Measurements from ENCODE around the gene ARSI.

ARSI gene

GRCh38 chr5:150305557-150305956 is 2.9 kb upstream of the ARSI start:
- no peak for DNase-seq

DNA sequence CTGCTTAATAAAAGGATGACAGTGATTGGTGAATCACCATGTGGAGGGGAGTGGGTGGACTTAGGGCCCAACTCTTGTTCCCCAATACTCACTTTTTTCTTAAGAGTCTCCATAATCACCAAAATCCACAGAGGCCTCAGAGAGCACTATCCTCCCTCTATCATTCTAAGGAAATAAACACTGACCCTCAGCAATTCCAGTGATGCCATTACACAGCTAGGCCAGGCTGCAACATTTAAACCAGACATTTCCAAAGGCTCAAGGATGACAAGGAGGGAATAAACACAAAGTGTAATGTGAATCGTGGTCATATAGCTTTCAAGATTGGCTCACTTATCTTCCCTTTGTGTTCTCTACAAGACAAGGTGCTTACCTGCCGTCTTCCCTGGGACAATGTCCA is 2.4 kb upstream of the ARSI start:
- DNase-seq, result no peak

DNA sequence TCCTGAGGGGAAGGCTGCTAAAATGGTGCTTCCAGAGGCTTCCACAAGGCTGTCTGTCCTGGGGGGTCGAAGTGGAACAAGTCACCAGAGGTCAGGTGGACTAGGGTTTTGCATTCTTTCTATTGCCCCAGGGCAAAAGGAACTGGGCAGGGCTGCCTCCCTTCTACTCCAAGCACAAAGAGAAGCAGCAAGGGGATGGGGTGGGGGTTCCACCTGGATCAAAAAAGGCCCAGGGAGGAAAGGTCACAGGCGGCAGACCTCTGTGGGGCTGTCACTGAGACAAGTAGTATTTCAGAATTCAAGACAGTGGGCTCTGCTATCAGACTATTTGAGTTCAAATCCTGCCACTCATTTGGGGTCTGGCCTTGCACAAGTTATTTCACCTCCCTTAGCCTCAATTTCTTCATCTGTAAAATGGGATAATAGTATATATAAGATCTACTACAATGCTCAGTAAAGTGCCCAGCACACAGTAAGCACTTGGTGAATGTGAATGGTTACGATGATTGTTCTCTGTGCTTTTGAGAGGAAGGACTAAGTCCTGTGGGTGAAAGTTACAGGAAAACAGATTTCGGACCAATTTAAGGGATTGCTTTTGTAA is 1.9 kb upstream of the ARSI start:
- no peak for DNase-seq

DNA sequence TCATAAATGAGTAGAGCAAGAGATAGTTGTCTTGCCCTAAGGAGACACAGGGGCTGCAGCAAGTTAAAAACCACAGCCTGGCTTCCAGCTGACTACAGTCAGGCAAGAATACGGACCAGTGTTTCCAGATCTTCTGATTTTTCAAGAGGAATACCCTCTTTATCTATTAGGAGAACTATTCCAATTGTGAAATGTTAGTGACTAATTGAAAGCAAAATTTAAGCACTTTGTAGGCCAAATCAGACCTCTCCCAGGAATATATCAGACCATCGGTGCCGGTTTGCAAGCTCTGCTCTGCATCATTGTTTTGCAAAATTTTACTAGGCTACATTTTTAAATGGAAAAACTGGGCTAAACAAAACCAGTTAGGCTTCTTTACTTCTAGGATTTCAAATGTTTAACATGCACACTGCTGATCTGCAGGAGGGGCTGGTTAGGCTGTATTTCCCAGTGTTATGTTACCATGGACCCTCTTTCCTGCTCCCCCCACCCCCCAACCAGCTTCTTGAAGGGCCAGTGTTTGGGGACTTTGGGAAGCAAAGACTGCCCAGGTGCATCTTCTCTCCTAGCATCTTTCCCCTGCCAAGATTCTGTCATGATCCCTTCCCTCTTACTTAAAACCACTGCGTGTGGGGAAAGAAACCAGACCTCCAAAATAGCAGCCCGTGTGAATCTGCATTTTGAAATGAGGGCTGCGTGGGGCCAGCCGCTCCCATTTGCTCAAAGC is 1.1 kb upstream of the ARSI start:
- no peak for DNase-seq

DNA sequence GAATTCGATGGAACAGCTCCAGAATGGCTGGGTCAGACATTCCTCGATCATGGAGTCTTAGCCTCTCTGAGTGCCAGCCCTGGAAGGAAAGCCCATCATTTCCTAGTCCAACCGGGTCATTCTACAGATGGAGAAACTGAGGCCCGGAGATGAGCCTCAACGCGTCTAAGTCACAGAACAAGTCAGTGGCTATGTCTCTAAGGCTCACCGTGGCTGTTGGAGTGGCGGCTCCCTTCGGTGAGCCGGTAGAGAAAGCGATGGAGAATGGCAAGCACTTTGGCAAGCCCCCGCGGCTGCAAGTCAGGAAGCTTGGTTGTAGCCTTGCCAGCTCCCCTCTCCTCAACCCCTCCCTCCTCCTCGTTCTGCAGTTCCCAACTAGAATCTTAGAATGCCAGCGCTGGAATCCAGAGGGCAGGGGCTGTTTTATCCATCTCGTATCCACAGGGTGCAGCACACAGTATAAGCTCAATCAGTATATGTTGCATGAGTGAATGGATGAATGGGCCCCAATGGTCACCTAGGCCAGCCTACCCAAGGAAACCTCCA is 438 bp upstream of the ARSI start:
- no peak for DNase-seq

- DNase-seq, result no peak
These were observed 804 bp downstream of the ARSI start for GRCh38 chr5:150301901-150302300.

DNA sequence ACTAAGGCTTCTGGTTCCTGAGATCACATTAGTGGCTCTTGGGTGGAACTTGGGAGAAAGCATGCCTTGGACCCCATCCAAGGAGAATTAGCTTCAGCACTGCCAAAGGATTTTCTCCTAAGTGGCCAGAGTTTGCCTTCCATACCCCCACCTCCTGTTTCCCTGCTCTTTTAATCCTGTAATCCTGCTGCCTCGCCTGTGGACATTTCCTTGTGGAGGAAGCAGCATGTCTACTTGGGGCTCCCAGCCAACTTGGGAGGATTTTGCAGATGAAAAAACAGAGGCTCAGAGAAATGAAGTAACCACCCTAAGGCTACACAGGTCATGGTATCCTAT is 1.6 kb downstream of the ARSI start:
- DNase-seq, result no peak

DNA sequence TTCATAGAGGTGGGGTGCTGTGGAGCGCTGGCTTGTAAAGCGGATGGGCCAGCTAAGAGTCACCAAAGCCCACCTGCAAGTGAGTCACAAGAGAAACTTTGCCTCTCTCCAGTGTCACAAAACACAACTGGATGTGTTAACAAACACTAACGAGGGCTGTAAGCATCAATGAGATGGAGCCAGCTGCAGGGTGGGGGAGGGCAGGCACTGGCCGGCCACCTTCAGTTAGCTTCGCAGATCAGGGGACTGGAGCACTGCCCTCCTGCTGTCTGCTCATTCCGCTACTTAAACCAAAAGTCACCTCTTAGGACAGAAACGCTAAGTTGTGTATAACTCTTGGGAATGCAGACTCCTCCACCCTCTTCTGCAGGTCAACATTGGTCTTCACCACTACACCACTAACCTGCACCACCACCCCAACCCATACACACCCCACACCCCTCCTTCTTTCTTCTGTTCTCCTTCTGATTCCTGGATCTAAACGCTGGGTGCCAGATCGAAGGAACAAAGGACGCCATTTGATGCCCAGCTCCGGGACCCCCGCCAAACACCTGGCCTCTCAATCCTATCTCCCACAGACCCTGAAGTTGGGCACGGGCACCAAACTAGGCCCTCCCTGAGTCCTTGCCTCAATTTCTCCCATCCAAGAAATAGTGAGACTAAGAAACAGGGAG is 2.1 kb downstream of the ARSI start:
- no peak for DNase-seq

- no peak for DNase-seq
These were observed 3.0 kb downstream of the ARSI start for GRCh38 chr5:150299571-150300327.

DNA sequence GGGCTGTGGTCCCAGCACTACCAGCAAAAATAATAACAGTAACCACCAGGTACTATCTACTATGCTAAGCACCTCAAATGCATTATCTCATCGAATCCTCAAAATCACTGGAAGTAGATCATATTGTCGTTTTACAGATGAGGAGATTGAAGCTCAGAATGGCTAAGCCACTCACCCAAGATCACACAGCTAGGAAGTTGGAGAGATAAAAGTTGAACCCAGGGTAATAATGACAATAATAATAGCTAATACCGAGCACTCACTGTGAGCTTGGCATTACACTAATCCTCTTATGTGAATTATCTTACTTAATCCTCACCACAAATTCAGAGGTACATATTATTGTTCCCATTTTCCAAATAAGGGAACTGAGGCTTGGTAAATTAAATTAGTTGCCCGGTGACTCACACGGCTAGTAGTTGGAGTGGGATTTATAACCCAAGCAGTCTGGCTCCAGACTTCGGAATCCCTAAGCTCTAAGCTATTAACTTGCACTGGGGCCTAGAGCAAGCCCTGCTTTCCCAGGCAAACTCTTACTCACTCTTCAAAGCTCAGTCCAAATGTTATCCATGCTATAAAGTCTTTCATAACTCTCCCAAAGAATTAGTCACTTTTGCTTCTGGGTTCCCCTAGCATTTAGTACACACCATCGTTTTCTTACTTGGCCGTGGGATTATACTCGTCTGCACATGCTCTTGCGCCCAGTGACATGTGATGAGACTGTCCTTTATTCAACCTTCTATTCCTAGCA is 3.8 kb downstream of the ARSI start:
- DNase-seq, result no peak

DNA sequence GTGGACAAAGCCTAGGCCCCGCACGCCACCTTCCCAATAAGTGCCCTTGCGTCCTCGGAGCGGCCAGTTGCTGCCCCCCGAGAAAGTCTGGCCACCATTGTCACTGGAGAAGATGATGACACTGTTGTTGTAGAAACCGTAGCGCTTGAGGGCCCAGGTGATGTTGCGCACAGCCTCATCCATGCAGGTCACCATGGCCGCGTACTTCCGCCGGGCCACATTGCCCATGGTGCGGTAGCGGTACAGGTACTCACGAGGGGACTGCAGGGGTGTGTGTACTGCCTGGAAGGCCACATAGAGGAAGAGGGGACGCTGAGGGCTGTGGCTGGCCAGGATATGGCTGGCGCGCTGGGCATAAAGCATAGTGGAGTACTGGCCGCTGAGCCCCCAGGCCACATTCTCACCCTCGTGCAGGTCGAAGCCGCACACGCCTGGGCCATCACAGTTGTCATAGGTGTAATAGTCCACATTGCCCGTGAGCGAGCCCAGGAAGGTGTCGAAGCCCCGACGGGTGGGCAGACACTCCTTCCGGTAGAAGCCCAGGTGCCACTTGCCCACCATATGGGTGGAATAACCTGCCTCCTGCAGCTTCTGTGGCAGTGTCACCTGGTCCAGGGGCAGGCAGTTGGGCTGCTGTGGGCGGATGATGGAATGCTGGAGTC is 4.6 kb downstream of the ARSI start:
- DNase-seq, result no peak

GRCh38 chr5:150297236-150297890 is 5.3 kb downstream of the ARSI start:
- no peak for DNase-seq

- DNase-seq, result no peak
These were observed 6.2 kb downstream of the ARSI start for GRCh38 chr5:150296496-150296895.

GRCh38 chr5:150295741-150296486 is 6.8 kb downstream of the ARSI start:
- DNase-seq, result no peak

DNA sequence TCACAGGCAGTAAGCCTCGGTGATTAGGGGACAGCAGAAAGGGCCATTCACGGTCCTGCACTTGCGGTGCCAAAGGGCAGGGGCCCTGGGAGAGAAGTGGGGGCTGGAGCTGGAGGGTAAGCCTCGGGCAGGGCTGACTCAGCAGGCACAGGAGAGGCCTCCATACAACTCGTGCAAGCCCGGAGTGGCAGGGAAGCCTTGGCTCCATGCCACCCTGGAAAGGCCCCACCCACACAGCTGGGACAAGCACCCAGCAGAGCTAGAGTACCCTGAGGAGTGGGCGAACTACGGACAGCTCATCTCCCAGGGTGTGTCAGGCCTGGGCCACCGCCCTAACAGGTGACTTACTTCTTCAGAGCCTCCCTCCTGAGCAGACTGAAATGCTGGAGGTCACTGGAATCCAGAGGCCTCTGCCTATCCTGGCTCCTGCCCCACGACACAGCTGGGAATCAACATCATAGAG is 7.5 kb downstream of the ARSI start:
- no peak for DNase-seq

GRCh38 chr5:150294551-150295071 is 8.1 kb downstream of the ARSI start:
- no peak for DNase-seq

GRCh38 chr5:150293091-150293941 is 9.4 kb downstream of the ARSI start:
- no peak for DNase-seq

- no peak for DNase-seq
These were observed 11.0 kb downstream of the ARSI start for GRCh38 chr5:150291388-150292385.

Measured in NCI-H526 treated with DMSO at 0.1 percent for 48 hours (cell line).